22Rv1 (cell line): Measurements from ENCODE around the gene GLT6D1.

Experiments
- CTCF ChIP-seq: fragments of 450-650 bp; IDR thresholded peaks from 2 replicates; pipeline ENCODE4 v1.5.1; 2017; ENCODE audit warnings: mild to moderate bottlenecking
- ZFX ChIP-seq: fragments of 450-650 bp; IDR thresholded peaks from 2 replicates; pipeline ENCODE4 v1.6.1; 2017; ENCODE audit warnings: antibody characterized with exemption, borderline replicate concordance

- no peak for TF ChIP-seq CTCF
- TF ChIP-seq ZFX = no peak
Observed at GRCh38 chr9:135681161-135681560, 41.8 kb upstream of the GLT6D1 start.
